SK-N-SH treated with all-trans-retinoic acid at 6 μM for 48 hours (cell line): ENCODE data around the gene FHOD3.

Experiments used
- GLIS3 ChIP-seq: fragments of 250-450 bp; sonication (Bioruptor Pico); IDR thresholded peaks from 2 replicates; pipeline ENCODE4 v1.5.0; 2020; ENCODE audit warnings: mild to moderate bottlenecking, moderate library complexity
- ISL1 ChIP-seq: fragments of 250-450 bp; sonication (Bioruptor Pico); IDR thresholded peaks from 2 replicates; pipeline ENCODE4 v2.1.2; 2022; ENCODE audit warnings: mild to moderate bottlenecking, moderate library complexity
- PATZ1 ChIP-seq: fragments of 250-450 bp; sonication (Bioruptor Pico); IDR thresholded peaks from 2 replicates; pipeline ENCODE4 v1.8.0; 2020; ENCODE audit warnings: mild to moderate bottlenecking, moderate library complexity, borderline replicate concordance
- TF ChIP-seq, protein P1 (sequence below): fragments of 250-450 bp; sonication (Bioruptor Pico); IDR thresholded peaks from 2 replicates; pipeline ENCODE4 v1.5.1; 2020; ENCODE audit warnings: low read depth, mild to moderate bottlenecking, moderate library complexity
- TF ChIP-seq, protein P2 (sequence below): fragments of 250-450 bp; sonication (Bioruptor Pico); IDR thresholded peaks from 2 replicates; pipeline ENCODE4 v1.8.0; 2021; ENCODE audit warnings: low read depth, mild to moderate bottlenecking, moderate library complexity, borderline replicate concordance

DNA sequence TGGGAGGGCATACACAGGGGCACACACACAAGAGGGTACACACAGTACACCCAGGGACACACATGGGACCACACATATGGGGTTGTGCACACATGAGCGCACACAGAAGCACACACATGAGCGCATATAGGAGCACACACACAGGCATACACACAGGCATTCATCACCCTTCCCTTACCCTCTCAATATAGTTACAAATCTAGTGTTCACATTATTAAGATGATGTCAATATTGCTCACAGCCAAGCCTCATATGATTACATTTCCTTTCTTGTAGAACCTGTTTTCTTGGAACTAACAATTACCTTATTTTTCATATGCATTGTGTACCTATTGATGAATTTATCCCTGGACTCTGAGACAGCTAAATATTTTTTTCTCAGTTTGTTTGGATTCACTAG lies 156.7 kb downstream of the FHOD3 start:
- TF ChIP-seq GLIS3 (CRISPR knock-in tag) (no peak), ISL1 (CRISPR knock-in tag) (no peak), PATZ1 (CRISPR knock-in tag) (no peak)
- TF ChIP-seq, protein P1, sequence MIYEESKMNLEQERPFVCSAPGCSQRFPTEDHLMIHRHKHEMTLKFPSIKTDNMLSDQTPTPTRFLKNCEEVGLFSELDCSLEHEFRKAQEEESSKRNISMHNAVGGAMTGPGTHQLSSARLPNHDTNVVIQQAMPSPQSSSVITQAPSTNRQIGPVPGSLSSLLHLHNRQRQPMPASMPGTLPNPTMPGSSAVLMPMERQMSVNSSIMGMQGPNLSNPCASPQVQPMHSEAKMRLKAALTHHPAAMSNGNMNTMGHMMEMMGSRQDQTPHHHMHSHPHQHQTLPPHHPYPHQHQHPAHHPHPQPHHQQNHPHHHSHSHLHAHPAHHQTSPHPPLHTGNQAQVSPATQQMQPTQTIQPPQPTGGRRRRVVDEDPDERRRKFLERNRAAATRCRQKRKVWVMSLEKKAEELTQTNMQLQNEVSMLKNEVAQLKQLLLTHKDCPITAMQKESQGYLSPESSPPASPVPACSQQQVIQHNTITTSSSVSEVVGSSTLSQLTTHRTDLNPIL (CRISPR knock-in tag): no peak
- TF ChIP-seq, protein P2, sequence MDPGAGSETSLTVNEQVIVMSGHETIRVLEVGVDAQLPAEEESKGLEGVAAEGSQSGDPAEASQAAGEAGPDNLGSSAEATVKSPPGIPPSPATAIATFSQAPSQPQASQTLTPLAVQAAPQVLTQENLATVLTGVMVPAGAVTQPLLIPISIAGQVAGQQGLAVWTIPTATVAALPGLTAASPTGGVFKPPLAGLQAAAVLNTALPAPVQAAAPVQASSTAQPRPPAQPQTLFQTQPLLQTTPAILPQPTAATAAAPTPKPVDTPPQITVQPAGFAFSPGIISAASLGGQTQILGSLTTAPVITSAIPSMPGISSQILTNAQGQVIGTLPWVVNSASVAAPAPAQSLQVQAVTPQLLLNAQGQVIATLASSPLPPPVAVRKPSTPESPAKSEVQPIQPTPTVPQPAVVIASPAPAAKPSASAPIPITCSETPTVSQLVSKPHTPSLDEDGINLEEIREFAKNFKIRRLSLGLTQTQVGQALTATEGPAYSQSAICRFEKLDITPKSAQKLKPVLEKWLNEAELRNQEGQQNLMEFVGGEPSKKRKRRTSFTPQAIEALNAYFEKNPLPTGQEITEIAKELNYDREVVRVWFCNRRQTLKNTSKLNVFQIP (CRISPR knock-in tag): no peak
